H1 (cell line): ENCODE measurements around the gene NPAS4. TPM values are rescaled to one million over a fixed set of nuclear protein-coding genes. Genes with fewer than 3 reads are reported as not detected.
A peak's percentile ranks its signal among the peaks of the same experiment; 100 is the strongest.

Experiments
- CTCF ChIA-PET: fragments of 300-600 bp; sonication (Branson Sonifier 250); formaldehyde crosslinking; loops from one replicate; lab custom pipeline; 2021; ENCODE audit not compliant: partially characterized antibody; lab: Charles Lee
- POLR2A ChIA-PET: fragments of 300-600 bp; sonication (Branson Sonifier 250); formaldehyde crosslinking; loops from one replicate; lab custom pipeline; 2021; ENCODE audit warnings: inconsistent platforms; ENCODE audit not compliant: partially characterized antibody; lab: Charles Lee
- DNase-seq, 2 experiments: peaks; one replicate each; pipeline versions ENCODE4 v3.0.0 to v3.0.0-alpha.2; 2010 to 2022; ENCODE audit warnings: low spot score in 2 of 2, low read depth in 1 of 2, mixed read lengths in 1 of 2
- FAIRE-seq: peaks from 2 replicates; lab custom pipeline; 2011; peaks lifted over from hg19 to GRCh38; lab: Jason Lieb, UNC
- H2AFZ ChIP-seq: 2 replicates; pipeline ENCODE4 v1.8.1; 2012; ENCODE audit warnings: low read length, inconsistent platforms
- H2AK5ac ChIP-seq: 2 replicates; pipeline ENCODE4 v1.6.1; 2013; ENCODE audit warnings: low read depth, low read length
- H2BK120ac ChIP-seq: replicated peaks from 2 replicates; pipeline ENCODE3; 2013; ENCODE audit warnings: low read depth, low read length, inconsistent platforms
- H2BK12ac ChIP-seq: 2 replicates; pipeline ENCODE4 v1.6.1; 2013; ENCODE audit warnings: low read depth, low read length
- H2BK15ac ChIP-seq: 2 replicates; pipeline ENCODE4 v1.6.1; 2013; ENCODE audit warnings: low read length
- H2BK20ac ChIP-seq: 2 replicates; pipeline ENCODE4 v1.6.1; 2013; ENCODE audit warnings: low read length
- H2BK5ac ChIP-seq: 2 replicates; pipeline ENCODE4 v1.6.1; 2013; ENCODE audit warnings: low read depth, low read length
- H3K14ac ChIP-seq: 2 replicates; pipeline ENCODE4 v1.6.1; 2013; ENCODE audit warnings: inconsistent platforms; ENCODE audit not compliant: insufficient read length
- H3K18ac ChIP-seq: 2 replicates; pipeline ENCODE4 v1.6.1; 2013; ENCODE audit warnings: low read length; ENCODE audit errors: extremely low read depth
- H3K23ac ChIP-seq: 2 replicates; pipeline ENCODE4 v1.6.1; 2013; ENCODE audit warnings: inconsistent platforms; ENCODE audit not compliant: insufficient read length
- H3K23me2 ChIP-seq: 2 replicates; pipeline ENCODE4 v1.6.1; 2013; ENCODE audit warnings: low read depth, low read length
- H3K27ac ChIP-seq: 2 replicates; pipeline ENCODE4 v1.6.1; 2011; ENCODE audit warnings: low read depth, low read length, inconsistent platforms
- H3K27me3 ChIP-seq, 4 experiments: replicated peaks in 1 of 4; 1 replicate in 1 of 4; 2 replicates in 3 of 4; pipeline versions ENCODE4 v1.6.1 to v1.8.1; 2011 to 2013; ENCODE audit warnings: low read length in 3 of 4, mild to moderate bottlenecking in 3 of 4, inconsistent platforms in 2 of 4, mixed read lengths in 2 of 4, moderate library complexity in 1 of 4; ENCODE audit not compliant: control insufficient read depth in 3 of 4, insufficient read depth in 3 of 4; ENCODE audit errors: extremely low read depth in 1 of 4
- H3K36me3 ChIP-seq, 4 experiments: 2 replicates each; pipeline versions ENCODE4 v1.6.1 to v1.8.1; 2011 to 2013; ENCODE audit warnings: mild to moderate bottlenecking in 4 of 4, low read length in 3 of 4, moderate library complexity in 2 of 4, control low read depth in 1 of 4, inconsistent platforms in 1 of 4; ENCODE audit not compliant: insufficient read depth in 4 of 4, control insufficient read depth in 2 of 4
- H3K4ac ChIP-seq: replicated peaks from 2 replicates; pipeline ENCODE3; 2013; ENCODE audit warnings: low read length, low read depth, mixed read lengths, inconsistent platforms; ENCODE audit not compliant: insufficient read length
- H3K4me1 ChIP-seq, 4 experiments: replicated peaks in 1 of 4; 1 replicate in 1 of 4; 2 replicates in 3 of 4; pipeline versions ENCODE4 v1.6.1 to v1.8.1; 2011 to 2013; ENCODE audit warnings: low read length in 3 of 4, inconsistent platforms in 2 of 4, mixed read lengths in 1 of 4; ENCODE audit not compliant: insufficient read depth in 4 of 4, control insufficient read depth in 3 of 4
- H3K4me2 ChIP-seq, 2 experiments: 2 replicates each; pipeline versions ENCODE4 v1.6.1 to v1.8.1; 2011 to 2013; ENCODE audit warnings: low read depth in 2 of 2, low read length in 2 of 2, control low read depth in 1 of 2, inconsistent platforms in 1 of 2, mild to moderate bottlenecking in 1 of 2; ENCODE audit not compliant: insufficient read depth in 1 of 2
- H3K4me3 ChIP-seq, 4 experiments: fragments of 200-600, 300-600 bp in 1 of 4; sonication (generic), shearing (Covaris generic), sonication (Bioruptor Twin) in 1 of 4; 2 replicates each; pipeline versions ENCODE4 v1.5.1 to v1.8.1; 2011 to 2016; ENCODE audit warnings: low read length in 4 of 4, low read depth in 3 of 4, control low read depth in 2 of 4, inconsistent platforms in 2 of 4, mild to moderate bottlenecking in 2 of 4, mixed read lengths in 1 of 4, moderate library complexity in 1 of 4; ENCODE audit not compliant: insufficient read depth in 2 of 4; ENCODE audit errors: extremely low read depth in 1 of 4
- H3K56ac ChIP-seq: replicated peaks from 2 replicates; pipeline ENCODE3; 2013; ENCODE audit warnings: low read depth, mild to moderate bottlenecking, mixed read lengths, low read length, inconsistent platforms; ENCODE audit not compliant: insufficient read length
- H3K79me1 ChIP-seq: 2 replicates; pipeline ENCODE4 v1.6.1; 2013; ENCODE audit warnings: low read depth, low read length, control low read depth
- H3K79me2 ChIP-seq, 2 experiments: 2 replicates each; pipeline versions ENCODE4 v1.6.1 to v1.8.1; 2012 to 2013; ENCODE audit warnings: low read length in 2 of 2, mild to moderate bottlenecking in 2 of 2, inconsistent platforms in 1 of 2; ENCODE audit not compliant: insufficient read depth in 2 of 2, control insufficient read depth in 1 of 2
- H3K9ac ChIP-seq, 4 experiments: replicated peaks in 1 of 4; 1 replicate in 1 of 4; 2 replicates in 3 of 4; pipeline versions ENCODE4 v1.6.1 to v1.8.1; 2011 to 2013; ENCODE audit warnings: low read depth in 3 of 4, low read length in 3 of 4, control low read depth in 2 of 4, mild to moderate bottlenecking in 2 of 4, moderate library complexity in 2 of 4, inconsistent platforms in 1 of 4; ENCODE audit errors: extremely low read depth in 1 of 4
- H3K9me3 ChIP-seq, 2 experiments: 2 replicates each; pipeline versions ENCODE4 v1.6.1 to v1.8.1; 2012 to 2013; ENCODE audit warnings: mild to moderate bottlenecking in 2 of 2, moderate library complexity in 2 of 2, control low read depth in 1 of 2, inconsistent platforms in 1 of 2, low read depth in 1 of 2, low read length in 1 of 2, mixed read lengths in 1 of 2; ENCODE audit not compliant: insufficient read depth in 2 of 2
- H4K20me1 ChIP-seq, 2 experiments: replicated peaks in 1 of 2; 2 replicates each; pipeline versions ENCODE3 to v1.8.1; 2011 to 2013; ENCODE audit warnings: inconsistent platforms in 2 of 2, low read length in 2 of 2, mild to moderate bottlenecking in 1 of 2; ENCODE audit not compliant: insufficient read depth in 2 of 2, control insufficient read depth in 1 of 2
- H4K5ac ChIP-seq: 2 replicates; pipeline ENCODE4 v1.6.1; 2013; ENCODE audit warnings: low read length, low read depth, mixed read lengths, inconsistent platforms; ENCODE audit not compliant: insufficient read length
- H4K8ac ChIP-seq: 2 replicates; pipeline ENCODE4 v1.8.0; 2013; ENCODE audit warnings: mild to moderate bottlenecking, moderate library complexity, low read length, inconsistent platforms; ENCODE audit not compliant: insufficient read depth; ENCODE audit errors: extremely low read depth
- H4K91ac ChIP-seq: replicated peaks from 2 replicates; pipeline ENCODE3; 2013; ENCODE audit warnings: low read length, mixed read lengths, inconsistent platforms; ENCODE audit not compliant: insufficient read length
- CBX8 ChIP-seq: fragments of 300-800, 300-1000 bp; sonication (generic); IDR thresholded peaks from 2 replicates; pipeline ENCODE4 v1.7.1; 2016; ENCODE audit warnings: low read depth, low read length, borderline replicate concordance
- CTCF ChIP-seq, 3 experiments: IDR thresholded peaks; 1 replicate in 2 of 3; 2 replicates in 1 of 3; pipeline versions ENCODE4 v1.5.1 to v1.6.1; 2011; ENCODE audit warnings: low read length in 3 of 3, mild to moderate bottlenecking in 3 of 3, inconsistent platforms in 2 of 3, low read depth in 1 of 3, moderate library complexity in 1 of 3; ENCODE audit not compliant: insufficient read depth in 1 of 3; ENCODE audit errors: control extremely low read depth in 1 of 3
- JUND ChIP-seq: IDR thresholded peaks from 2 replicates; pipeline ENCODE4 v1.6.1; 2011; ENCODE audit warnings: mild to moderate bottlenecking, improper control_type of control experiment, low read length
- RAD21 ChIP-seq, 2 experiments: IDR thresholded peaks in 1 of 2; conservative IDR thresholded peaks in 1 of 2; 2 replicates each; pipeline ENCODE4 v1.6.1; 2011; ENCODE audit warnings: low read depth in 2 of 2, low read length in 2 of 2, improper control_type of control experiment in 1 of 2, inconsistent platforms in 1 of 2, mild to moderate bottlenecking in 1 of 2, moderate library complexity in 1 of 2
- YY1 ChIP-seq: IDR thresholded peaks from 2 replicates; pipeline ENCODE4 v1.6.1; 2011; ENCODE audit warnings: low read depth, mild to moderate bottlenecking, low read length
- WGBS, 2 experiments: shearing (Covaris generic) in 1 of 2; methylation state at CpG; one replicate each; pipeline versions ENCODE4 v1.1.6 to v1.1.7; 2013 to 2015; ENCODE audit warnings: low lambda C conversion rate in 2 of 2, mixed read lengths in 2 of 2, inconsistent platforms in 1 of 2, low coverage in 1 of 2, missing lambda C conversion rate in 1 of 2; ENCODE audit not compliant: insufficient replicate concordance in 2 of 2, insufficient coverage in 1 of 2, insufficient read length in 1 of 2; ENCODE audit errors: extremely low coverage in 1 of 2, missing lambda C conversion rate in 1 of 2; 5-methylcytosine and 5-hydroxymethylcytosine counted together
- polyA plus RNA-seq, 7 experiments: library from polyadenylated mRNA; depleted of rRNA in 3 of 7; stranded (reverse) in 5 of 7; unstranded in 2 of 7; fragments of >200 nt in 5 of 7; fragments of 200-250 nt in 2 of 7; gene quantifications; 1 replicate in 5 of 7; 2 replicates in 1 of 7; 4 replicates in 1 of 7; pipeline versions ENCODE4 v1.2.1 to v1.2.3, GENCODE V29; 2011 to 2013; ENCODE audit warnings: missing spikeins in 2 of 7, mixed read lengths in 2 of 7
- total RNA-seq: library from RNA; stranded (reverse); fragmentation: NEBNext Ultra II Directional; extraction: Animal tissue kit (Norgen Biotek cat#: 25700); gene quantifications from 2 replicates; pipeline ENCODE4 v1.2.1, GENCODE V29; 2021

NPAS4 gene
- total and polyA plus RNA-seq, 2 of the 8 experiments (the other 6 are each of a cell fraction or from before 2014, with no cell fraction given), result 0.73 to 0.99 TPM

- no peaks in the 10 kb centered on the region for H3K4me1 ChIP-seq
- no peak overlapping the region for H2BK20ac ChIP-seq
- TF ChIP-seq YY1 (0 out of 2 replicates have a peak, but pooled peaks have one; percentile 38), CTCF (IDR thresholded peaks at IDR 0.05; ENCODE audit: control extremely low read depth in 1 of 3, insufficient read depth in 1 of 3, low read depth in 1 of 3, low read length in 3 of 3) (peak; percentile 64 to 92 (median 85)), JUND (peak; percentile 14; the same call in 1 of the 2 replicates), CBX8 (no peak), RAD21 (IDR thresholded peaks at IDR 0.05 in 1 of 2, conservative IDR thresholded peaks at IDR 0.05 in 1 of 2; ENCODE audit: low read depth in 2 of 2, low read length in 2 of 2) (peak; percentile 50 to 68)
- H2BK5ac ChIP-seq, result no peak overlapping the region
- no peak overlapping the region for H3K4me3 ChIP-seq
- ChIA-PET POLR2A (interaction anchor here (0.7 to 2.3 kb wide), 9 partner anchors 17 to 289 kb away, joined by 3 to 9 read pairs (median 3); partner anchors contain the start of genes DPP3, RBM4 and RBM4B), CTCF (interaction anchor here (0.6 to 8.6 kb wide), 48 partner anchors 11 to 492 kb away, joined by 3 to 100 read pairs (median 4); partner anchors contain the start of genes B4GAT1, BRMS1, MRPL11 and NPAS4)
- H4K8ac ChIP-seq, result no peak overlapping the region; the same call in 1 of the 2 replicates
- no peak overlapping the region for H3K27ac ChIP-seq
- H3K79me1 ChIP-seq, result no peaks in the 10 kb centered on the region
- H3K56ac ChIP-seq, result no peak overlapping the region
- no peaks in the 10 kb centered on the region for H3K36me3 ChIP-seq
- H3K23ac ChIP-seq, result no peak overlapping the region
- no peak overlapping the region for H2BK120ac ChIP-seq
- H2AK5ac ChIP-seq, result no peak overlapping the region
- H4K91ac ChIP-seq, result no peak overlapping the region
- H2AFZ ChIP-seq, result 0 out of 2 replicates have a peak overlapping the region, but pooled peaks have one; percentile 10
- no peak overlapping the region for H3K4me2 ChIP-seq
- no peak overlapping the region for H3K14ac ChIP-seq
- no peak overlapping the region for H4K5ac ChIP-seq
- no peaks in the 10 kb centered on the region for H3K9me3 ChIP-seq
- no peaks in the 10 kb centered on the region for H3K79me2 ChIP-seq
- no peak overlapping the region for H2BK15ac ChIP-seq
- DNase-seq (peak in 1 of 2 experiments; percentile 85), FAIRE-seq (no peak)
- no peaks in the 10 kb centered on the region for H4K20me1 ChIP-seq
- H2BK12ac ChIP-seq, result no peak overlapping the region
- H3K18ac ChIP-seq, result no peak overlapping the region
- H3K9ac ChIP-seq, result no peak overlapping the region
- no peaks in the 10 kb centered on the region for H3K27me3 ChIP-seq
- 32% methylated on average over 7 of the region's 8 CpGs; no CpG with 5 or more reads in 1 of the 2 experiments for WGBS, 2 experiments
- no peak overlapping the region for H3K4ac ChIP-seq
- no peaks in the 10 kb centered on the region for H3K23me2 ChIP-seq
Observed at GRCh38 chr11:66388780-66389386, 32.0 kb upstream of the NPAS4 start.
